H1 (cell line): ENCODE data around the gene TNFRSF8. TPM values are rescaled to one million over a fixed set of nuclear protein-coding genes. Genes with fewer than 3 reads are reported as not detected.

Experiments
- CREB1 ChIP-seq: IDR thresholded peaks from 2 replicates; pipeline ENCODE4 v1.6.1; 2012; ENCODE audit warnings: inconsistent platforms
- CTBP2 ChIP-seq: IDR thresholded peaks from 2 replicates; pipeline ENCODE4 v1.7.0; 2011; ENCODE audit warnings: borderline replicate concordance, mild to moderate bottlenecking, moderate library complexity, mixed read lengths, low read length; ENCODE audit not compliant: insufficient read depth, insufficient read length
- EGR1 ChIP-seq: IDR thresholded peaks from 2 replicates; pipeline ENCODE4 v1.6.1; 2011; ENCODE audit warnings: low read depth, low read length, borderline replicate concordance
- HDAC6 ChIP-seq: IDR thresholded peaks from one replicate; pipeline ENCODE4 v1.7.1; 2012; ENCODE audit warnings: low read depth, mild to moderate bottlenecking, inconsistent platforms, low read length, moderate library complexity
- JUN ChIP-seq: IDR thresholded peaks from 2 replicates; pipeline ENCODE4 v1.6.1; 2011; ENCODE audit warnings: low read depth, mild to moderate bottlenecking, improper control_type of control experiment, low read length
- KDM4A ChIP-seq: IDR thresholded peaks from one replicate; pipeline ENCODE4 v1.7.1; 2012; ENCODE audit warnings: low read depth, mild to moderate bottlenecking, moderate library complexity, low read length, inconsistent platforms; ENCODE audit not compliant: severe bottlenecking
- PHF8 ChIP-seq: fragments of 200-600 bp; sonication (generic); conservative IDR thresholded peaks from 2 replicates; pipeline ENCODE4 v1.7.1; 2012; ENCODE audit warnings: low read depth, mild to moderate bottlenecking, inconsistent platforms, low read length, moderate library complexity
- SIRT6 ChIP-seq: IDR thresholded peaks from one replicate; pipeline ENCODE4 v1.7.1; 2012; ENCODE audit warnings: low read length, inconsistent platforms
- SRF ChIP-seq: IDR thresholded peaks from 2 replicates; pipeline ENCODE4 v1.6.1; 2011; ENCODE audit warnings: mild to moderate bottlenecking, low read depth, low read length, moderate library complexity
- TCF12 ChIP-seq: IDR thresholded peaks from 2 replicates; pipeline ENCODE4 v1.6.1; 2011; ENCODE audit warnings: low read depth, mild to moderate bottlenecking, low read length
- polyA plus RNA-seq, 7 experiments: library from polyadenylated mRNA; depleted of rRNA in 3 of 7; stranded (reverse) in 5 of 7; unstranded in 2 of 7; fragments of >200 nt in 5 of 7; fragments of 200-250 nt in 2 of 7; gene quantifications; 1 replicate in 5 of 7; 2 replicates in 1 of 7; 4 replicates in 1 of 7; pipeline versions ENCODE4 v1.2.1 to v1.2.3, GENCODE V29; 2011 to 2013; ENCODE audit warnings: missing spikeins in 2 of 7, mixed read lengths in 2 of 7
- total RNA-seq: library from RNA; stranded (reverse); fragmentation: NEBNext Ultra II Directional; extraction: Animal tissue kit (Norgen Biotek cat#: 25700); gene quantifications from 2 replicates; pipeline ENCODE4 v1.2.1, GENCODE V29; 2021
- TF ChIP-seq, protein P1 (sequence below): fragments of 300-600 bp; sonication (generic); IDR thresholded peaks from 2 replicates; pipeline ENCODE4 v1.7.1; 2012; ENCODE audit warnings: low read length, moderate library complexity, mild to moderate bottlenecking, inconsistent platforms; ENCODE audit not compliant: insufficient replicate concordance
- TF ChIP-seq, protein P2 (sequence below): IDR thresholded peaks from 2 replicates; pipeline ENCODE4 v1.6.1; 2012; ENCODE audit warnings: inconsistent platforms

TNFRSF8 gene
- total and polyA plus RNA-seq, 2 of the 8 experiments (the other 6 are each of a cell fraction or from before 2014, with no cell fraction given): 23.2 to 32.7 TPM

DNA sequence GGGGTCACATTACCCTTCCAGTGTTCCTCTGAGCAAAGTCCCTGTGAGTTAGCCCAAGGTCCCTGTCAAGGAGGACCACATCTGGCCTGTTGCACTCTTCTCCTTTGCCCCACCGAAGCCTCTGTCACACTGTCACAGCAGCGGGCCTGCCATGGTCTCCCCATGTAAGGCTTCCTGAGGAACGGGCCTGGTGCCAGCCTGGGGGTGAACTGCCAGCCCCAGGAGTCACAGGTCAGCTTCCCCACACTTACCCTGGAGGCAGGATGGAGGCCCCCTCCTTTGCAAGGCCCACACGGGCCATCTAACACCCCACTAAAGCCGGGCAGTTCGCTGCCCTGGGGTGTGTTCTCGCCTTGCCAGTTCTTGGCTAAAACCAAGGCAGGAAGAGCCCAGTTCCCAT lies 117.8 kb downstream of the TNFRSF8 start (continued):
- TF ChIP-seq, protein P1, sequence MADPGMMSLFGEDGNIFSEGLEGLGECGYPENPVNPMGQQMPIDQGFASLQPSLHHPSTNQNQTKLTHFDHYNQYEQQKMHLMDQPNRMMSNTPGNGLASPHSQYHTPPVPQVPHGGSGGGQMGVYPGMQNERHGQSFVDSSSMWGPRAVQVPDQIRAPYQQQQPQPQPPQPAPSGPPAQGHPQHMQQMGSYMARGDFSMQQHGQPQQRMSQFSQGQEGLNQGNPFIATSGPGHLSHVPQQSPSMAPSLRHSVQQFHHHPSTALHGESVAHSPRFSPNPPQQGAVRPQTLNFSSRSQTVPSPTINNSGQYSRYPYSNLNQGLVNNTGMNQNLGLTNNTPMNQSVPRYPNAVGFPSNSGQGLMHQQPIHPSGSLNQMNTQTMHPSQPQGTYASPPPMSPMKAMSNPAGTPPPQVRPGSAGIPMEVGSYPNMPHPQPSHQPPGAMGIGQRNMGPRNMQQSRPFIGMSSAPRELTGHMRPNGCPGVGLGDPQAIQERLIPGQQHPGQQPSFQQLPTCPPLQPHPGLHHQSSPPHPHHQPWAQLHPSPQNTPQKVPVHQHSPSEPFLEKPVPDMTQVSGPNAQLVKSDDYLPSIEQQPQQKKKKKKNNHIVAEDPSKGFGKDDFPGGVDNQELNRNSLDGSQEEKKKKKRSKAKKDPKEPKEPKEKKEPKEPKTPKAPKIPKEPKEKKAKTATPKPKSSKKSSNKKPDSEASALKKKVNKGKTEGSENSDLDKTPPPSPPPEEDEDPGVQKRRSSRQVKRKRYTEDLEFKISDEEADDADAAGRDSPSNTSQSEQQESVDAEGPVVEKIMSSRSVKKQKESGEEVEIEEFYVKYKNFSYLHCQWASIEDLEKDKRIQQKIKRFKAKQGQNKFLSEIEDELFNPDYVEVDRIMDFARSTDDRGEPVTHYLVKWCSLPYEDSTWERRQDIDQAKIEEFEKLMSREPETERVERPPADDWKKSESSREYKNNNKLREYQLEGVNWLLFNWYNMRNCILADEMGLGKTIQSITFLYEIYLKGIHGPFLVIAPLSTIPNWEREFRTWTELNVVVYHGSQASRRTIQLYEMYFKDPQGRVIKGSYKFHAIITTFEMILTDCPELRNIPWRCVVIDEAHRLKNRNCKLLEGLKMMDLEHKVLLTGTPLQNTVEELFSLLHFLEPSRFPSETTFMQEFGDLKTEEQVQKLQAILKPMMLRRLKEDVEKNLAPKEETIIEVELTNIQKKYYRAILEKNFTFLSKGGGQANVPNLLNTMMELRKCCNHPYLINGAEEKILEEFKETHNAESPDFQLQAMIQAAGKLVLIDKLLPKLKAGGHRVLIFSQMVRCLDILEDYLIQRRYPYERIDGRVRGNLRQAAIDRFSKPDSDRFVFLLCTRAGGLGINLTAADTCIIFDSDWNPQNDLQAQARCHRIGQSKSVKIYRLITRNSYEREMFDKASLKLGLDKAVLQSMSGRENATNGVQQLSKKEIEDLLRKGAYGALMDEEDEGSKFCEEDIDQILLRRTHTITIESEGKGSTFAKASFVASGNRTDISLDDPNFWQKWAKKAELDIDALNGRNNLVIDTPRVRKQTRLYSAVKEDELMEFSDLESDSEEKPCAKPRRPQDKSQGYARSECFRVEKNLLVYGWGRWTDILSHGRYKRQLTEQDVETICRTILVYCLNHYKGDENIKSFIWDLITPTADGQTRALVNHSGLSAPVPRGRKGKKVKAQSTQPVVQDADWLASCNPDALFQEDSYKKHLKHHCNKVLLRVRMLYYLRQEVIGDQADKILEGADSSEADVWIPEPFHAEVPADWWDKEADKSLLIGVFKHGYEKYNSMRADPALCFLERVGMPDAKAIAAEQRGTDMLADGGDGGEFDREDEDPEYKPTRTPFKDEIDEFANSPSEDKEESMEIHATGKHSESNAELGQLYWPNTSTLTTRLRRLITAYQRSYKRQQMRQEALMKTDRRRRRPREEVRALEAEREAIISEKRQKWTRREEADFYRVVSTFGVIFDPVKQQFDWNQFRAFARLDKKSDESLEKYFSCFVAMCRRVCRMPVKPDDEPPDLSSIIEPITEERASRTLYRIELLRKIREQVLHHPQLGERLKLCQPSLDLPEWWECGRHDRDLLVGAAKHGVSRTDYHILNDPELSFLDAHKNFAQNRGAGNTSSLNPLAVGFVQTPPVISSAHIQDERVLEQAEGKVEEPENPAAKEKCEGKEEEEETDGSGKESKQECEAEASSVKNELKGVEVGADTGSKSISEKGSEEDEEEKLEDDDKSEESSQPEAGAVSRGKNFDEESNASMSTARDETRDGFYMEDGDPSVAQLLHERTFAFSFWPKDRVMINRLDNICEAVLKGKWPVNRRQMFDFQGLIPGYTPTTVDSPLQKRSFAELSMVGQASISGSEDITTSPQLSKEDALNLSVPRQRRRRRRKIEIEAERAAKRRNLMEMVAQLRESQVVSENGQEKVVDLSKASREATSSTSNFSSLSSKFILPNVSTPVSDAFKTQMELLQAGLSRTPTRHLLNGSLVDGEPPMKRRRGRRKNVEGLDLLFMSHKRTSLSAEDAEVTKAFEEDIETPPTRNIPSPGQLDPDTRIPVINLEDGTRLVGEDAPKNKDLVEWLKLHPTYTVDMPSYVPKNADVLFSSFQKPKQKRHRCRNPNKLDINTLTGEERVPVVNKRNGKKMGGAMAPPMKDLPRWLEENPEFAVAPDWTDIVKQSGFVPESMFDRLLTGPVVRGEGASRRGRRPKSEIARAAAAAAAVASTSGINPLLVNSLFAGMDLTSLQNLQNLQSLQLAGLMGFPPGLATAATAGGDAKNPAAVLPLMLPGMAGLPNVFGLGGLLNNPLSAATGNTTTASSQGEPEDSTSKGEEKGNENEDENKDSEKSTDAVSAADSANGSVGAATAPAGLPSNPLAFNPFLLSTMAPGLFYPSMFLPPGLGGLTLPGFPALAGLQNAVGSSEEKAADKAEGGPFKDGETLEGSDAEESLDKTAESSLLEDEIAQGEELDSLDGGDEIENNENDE: no peak
- TF ChIP-seq SIRT6 (no peak), PHF8 (no peak), HDAC6 (no peak), CREB1 (no peak), JUN (no peak), CTBP2 (no peak), EGR1 (no peak), TCF12 (no peak), SRF (no peak), KDM4A (no peak)
- TF ChIP-seq, protein P2, sequence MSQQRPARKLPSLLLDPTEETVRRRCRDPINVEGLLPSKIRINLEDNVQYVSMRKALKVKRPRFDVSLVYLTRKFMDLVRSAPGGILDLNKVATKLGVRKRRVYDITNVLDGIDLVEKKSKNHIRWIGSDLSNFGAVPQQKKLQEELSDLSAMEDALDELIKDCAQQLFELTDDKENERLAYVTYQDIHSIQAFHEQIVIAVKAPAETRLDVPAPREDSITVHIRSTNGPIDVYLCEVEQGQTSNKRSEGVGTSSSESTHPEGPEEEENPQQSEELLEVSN: no peak
